Colonic mucosa (tissue), 4 donors: Measurements from ENCODE around the gene CERS6. TPM values are rescaled to one million over a fixed set of nuclear protein-coding genes. Genes with fewer than 3 reads are reported as not detected.

Experiments
- DNase-seq: peaks from one replicate; pipeline ENCODE4 v3.0.0-alpha.2; 2020
- H3K27ac ChIP-seq: fragments of 200-600 bp; one replicate; pipeline ENCODE4 v1.8.0; 2021
- H3K27me3 ChIP-seq: fragments of 200-600 bp; one replicate; pipeline ENCODE4 v1.8.0; 2021
- H3K36me3 ChIP-seq: fragments of 200-600 bp; one replicate; pipeline ENCODE4 v1.8.0; 2021
- H3K4me1 ChIP-seq: fragments of 200-600 bp; one replicate; pipeline ENCODE4 v1.8.0; 2021; ENCODE audit warnings: mild to moderate bottlenecking
- H3K4me3 ChIP-seq: fragments of 200-600 bp; one replicate; pipeline ENCODE4 v1.8.0; 2021
- H3K9ac ChIP-seq, 2 donors: one replicate each; pipeline ENCODE4 v1.7.0; 2013; ENCODE audit warnings: control low read depth in 2 of 2, low read depth in 2 of 2, low read length in 2 of 2
- H3K9me3 ChIP-seq: fragments of 200-600 bp; one replicate; pipeline ENCODE4 v1.8.0; 2021
- intact Hi-C: fragments of 100-400 bp; cut with DNase I; formaldehyde crosslinking; loops from one replicate; pipeline ENCODE4 v1.14.1; 2022
- total RNA-seq, 2 donors: library from RNA; stranded (reverse); fragmentation: NEBNext Ultra II Directional in 1 of 2; extraction: Animal tissue kit (Norgen Biotek cat#: 25700) in 1 of 2; gene quantifications; one replicate each; pipeline ENCODE4 v1.2.1, GENCODE V29; 2021
- TF ChIP-seq, protein P1 (sequence below): fragments of 200-600 bp; IDR thresholded peaks from one replicate; pipeline ENCODE4 v1.8.0; 2022; ENCODE audit warnings: antibody characterized with exemption, mild to moderate bottlenecking
- donor health status: healthy.
- donor health status: DM: no; HTN: no; CAD: no.
- donor health status: DM: no; HTN: no; CAD: no.

The CERS6 gene
- total RNA-seq, 2 donors from 2014 or later: 56.7 to 75.9 TPM

DNA sequence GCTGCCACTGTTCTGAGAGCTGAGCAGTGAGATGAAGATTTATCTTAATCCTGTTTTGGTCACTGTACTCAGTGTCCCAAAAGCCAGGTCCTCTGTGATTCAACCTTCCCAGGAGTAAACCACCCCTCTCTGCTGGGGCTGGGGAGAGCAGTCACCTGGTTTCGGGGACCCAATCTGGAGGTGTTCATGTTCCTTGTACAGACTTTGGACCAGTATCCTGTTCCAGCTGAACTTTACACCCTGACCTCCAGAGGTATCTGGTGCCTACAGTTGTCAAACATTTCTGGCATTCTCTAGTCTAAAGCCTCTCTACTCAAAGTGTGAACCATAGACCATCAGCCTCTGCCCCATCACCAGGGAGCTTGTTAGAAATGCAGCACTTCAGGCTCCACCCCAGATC lies 22.1 kb downstream of the CERS6 start:
- Histone ChIP-seq H3K27ac (no peak overlapping the region), H3K27me3 (no peaks in the 10 kb centered on the region), H3K9ac (no peak overlapping the region), H3K36me3 (no peaks in the 10 kb centered on the region), H3K9me3 (no peaks in the 10 kb centered on the region), H3K4me3 (no peak overlapping the region), H3K4me1 (peaks cover 3% of the 10 kb centered on the region)
- intact Hi-C loops: no loop called here
- DNase-seq: peak; percentile 39
- TF ChIP-seq, protein P1, sequence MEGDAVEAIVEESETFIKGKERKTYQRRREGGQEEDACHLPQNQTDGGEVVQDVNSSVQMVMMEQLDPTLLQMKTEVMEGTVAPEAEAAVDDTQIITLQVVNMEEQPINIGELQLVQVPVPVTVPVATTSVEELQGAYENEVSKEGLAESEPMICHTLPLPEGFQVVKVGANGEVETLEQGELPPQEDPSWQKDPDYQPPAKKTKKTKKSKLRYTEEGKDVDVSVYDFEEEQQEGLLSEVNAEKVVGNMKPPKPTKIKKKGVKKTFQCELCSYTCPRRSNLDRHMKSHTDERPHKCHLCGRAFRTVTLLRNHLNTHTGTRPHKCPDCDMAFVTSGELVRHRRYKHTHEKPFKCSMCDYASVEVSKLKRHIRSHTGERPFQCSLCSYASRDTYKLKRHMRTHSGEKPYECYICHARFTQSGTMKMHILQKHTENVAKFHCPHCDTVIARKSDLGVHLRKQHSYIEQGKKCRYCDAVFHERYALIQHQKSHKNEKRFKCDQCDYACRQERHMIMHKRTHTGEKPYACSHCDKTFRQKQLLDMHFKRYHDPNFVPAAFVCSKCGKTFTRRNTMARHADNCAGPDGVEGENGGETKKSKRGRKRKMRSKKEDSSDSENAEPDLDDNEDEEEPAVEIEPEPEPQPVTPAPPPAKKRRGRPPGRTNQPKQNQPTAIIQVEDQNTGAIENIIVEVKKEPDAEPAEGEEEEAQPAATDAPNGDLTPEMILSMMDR: no peak

DNA sequence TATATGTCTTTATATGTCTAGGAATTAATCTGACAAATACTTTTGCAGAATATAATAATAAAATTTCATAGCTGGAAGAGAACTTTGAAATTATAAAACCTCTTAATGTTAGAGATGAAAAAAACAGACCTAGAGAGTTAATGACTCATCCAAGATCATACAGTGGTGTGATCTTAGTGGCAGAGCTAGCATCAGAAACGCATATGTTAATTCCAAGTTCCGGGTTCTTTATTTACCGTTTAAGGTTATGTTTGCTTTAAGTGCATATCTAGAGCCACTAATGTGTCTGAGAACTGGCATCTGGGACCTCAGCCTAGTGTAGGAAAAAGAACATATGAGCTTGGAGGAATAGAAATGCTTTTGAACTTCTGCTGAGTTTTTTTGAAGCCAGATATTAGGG lies 24.3 kb downstream of the CERS6 start:
- H3K9ac ChIP-seq: peak overlapping the region in 1 of 2 donors; percentile 16
- H3K4me3 ChIP-seq: no peak overlapping the region
- peaks cover 3% of the 10 kb centered on the region for H3K4me1 ChIP-seq
- no peaks in the 10 kb centered on the region for H3K27me3 ChIP-seq
- TF ChIP-seq, protein P1: no peak
- intact Hi-C loops: no loop called here
- DNase-seq: no peak
- H3K27ac ChIP-seq: peak overlapping the region; percentile 66
- H3K36me3 ChIP-seq: no peaks in the 10 kb centered on the region
- no peaks in the 10 kb centered on the region for H3K9me3 ChIP-seq

DNA sequence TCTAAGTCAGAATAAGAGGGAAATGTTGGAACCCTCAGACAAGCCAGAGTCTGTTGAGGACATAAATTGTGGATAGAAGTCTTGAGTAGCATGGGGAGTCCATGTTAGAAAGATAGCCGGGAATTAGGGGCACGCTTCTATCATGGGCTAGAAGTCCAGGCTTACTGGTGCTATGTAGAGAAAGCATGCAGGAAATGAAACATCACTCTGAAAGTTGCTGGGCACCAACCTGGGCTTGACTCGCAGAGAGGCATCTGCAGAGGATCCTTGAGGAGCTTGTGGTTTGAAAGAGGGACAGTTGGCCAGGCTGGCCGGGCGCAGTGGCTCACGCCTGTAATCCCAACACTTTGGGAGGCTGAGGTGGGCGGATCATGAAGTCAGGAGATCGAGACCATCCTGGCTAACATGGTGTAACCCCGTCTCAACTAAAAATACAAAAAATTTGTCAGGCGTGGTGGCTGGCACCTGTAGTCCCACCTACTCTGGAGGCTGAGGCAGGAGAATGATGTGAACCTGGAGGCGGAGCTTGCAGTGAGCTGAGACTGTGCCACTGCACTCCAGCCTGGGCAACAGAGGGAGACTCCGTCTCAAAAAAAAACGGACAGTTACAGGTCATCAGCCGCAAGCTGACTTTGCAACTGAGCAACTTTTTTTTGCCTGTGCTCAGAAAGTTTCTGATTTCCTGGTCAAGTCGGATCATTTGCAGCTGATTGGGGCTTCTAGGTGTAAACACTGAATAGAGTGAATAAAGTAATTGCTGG lies 24.9 kb downstream of the CERS6 start:
- H3K4me1 ChIP-seq: peaks cover 3% of the 10 kb centered on the region

DNA sequence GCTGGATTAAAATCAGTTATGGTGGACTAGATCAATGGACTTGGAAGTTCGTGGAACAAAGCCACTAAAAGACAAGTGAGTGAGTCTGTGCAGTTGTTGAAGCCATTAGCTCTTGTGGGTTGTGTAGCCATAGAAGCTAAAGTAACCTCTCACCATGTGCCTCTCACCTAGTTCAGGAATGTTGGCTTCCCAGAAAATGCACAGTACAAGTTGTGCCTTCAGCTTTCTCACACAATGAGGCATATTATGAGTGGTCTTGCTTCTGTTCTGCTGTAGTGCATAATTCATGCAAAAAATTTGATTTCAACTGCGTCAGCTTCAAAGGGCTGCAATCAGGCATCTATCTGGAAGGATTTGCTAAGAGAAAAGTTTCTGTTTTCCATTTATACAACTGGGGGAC lies 26.2 kb downstream of the CERS6 start:
- intact Hi-C loops: no loop called here
- Histone ChIP-seq H3K4me1 (peaks cover 3% of the 10 kb centered on the region), H3K9ac (no peak overlapping the region), H3K27me3 (no peaks in the 10 kb centered on the region), H3K9me3 (no peaks in the 10 kb centered on the region), H3K27ac (no peak overlapping the region), H3K4me3 (no peak overlapping the region), H3K36me3 (no peaks in the 10 kb centered on the region)
- no peak for DNase-seq
- TF ChIP-seq, protein P1: no peak

More for the DNA sequence above, 24.9 kb downstream of the CERS6 start:
- Histone ChIP-seq H3K36me3 (no peaks in the 10 kb centered on the region), H3K9ac (peak overlapping the region in 1 of 2 donors; percentile 47), H3K4me3 (no peak overlapping the region), H3K27me3 (no peaks in the 10 kb centered on the region), H3K27ac (peak overlapping the region; percentile 66), H3K9me3 (no peaks in the 10 kb centered on the region)
- TF ChIP-seq, protein P1: no peak
- peak; percentile 43 for DNase-seq
- intact Hi-C loops: no loop called here

DNA sequence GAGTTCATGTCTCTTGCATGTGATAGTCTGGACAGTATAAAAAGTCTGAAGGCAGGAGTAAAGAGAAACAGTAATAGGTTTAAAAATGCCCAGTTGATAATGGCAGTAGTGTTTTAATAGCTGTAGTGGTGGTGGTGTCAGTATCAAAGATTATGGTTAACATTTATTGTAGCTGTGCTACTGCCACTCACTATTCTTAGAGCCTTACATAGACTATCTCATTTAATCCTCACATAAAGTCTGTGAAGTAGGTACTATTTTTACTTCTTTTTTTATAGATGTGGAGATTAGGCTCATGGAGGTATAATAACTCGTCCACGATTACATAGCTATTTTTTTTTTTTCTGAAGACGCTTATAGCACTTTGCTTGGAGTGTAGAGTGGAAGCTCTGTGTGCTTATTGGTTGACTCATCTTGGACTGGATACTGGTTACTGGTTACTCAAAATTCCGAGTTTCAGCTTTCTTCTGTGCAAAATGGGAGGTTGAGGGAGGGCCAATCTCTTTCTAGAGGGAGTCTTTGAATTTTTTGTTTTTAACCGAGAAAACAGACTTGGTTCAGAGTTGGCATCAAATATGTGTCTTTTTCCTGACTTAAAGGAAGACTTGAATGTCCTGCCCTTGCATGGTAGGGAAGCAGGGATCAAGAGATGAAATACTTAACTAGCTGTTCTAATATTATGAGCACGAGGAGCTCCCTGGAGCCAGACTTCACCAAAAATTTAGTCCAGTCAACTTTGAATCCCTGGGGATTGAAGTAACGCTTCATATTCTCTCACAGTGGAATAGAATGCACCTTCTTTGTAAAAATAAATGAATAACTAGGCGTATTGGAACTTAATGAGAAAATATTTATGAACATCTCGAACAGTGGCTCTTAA lies 27.1 kb downstream of the CERS6 start:
- Histone ChIP-seq H3K4me1 (peaks cover 3% of the 10 kb centered on the region), H3K9ac (no peak overlapping the region), H3K27me3 (no peaks in the 10 kb centered on the region), H3K4me3 (no peak overlapping the region), H3K27ac (no peak overlapping the region), H3K36me3 (no peaks in the 10 kb centered on the region), H3K9me3 (no peaks in the 10 kb centered on the region)
- intact Hi-C loops: no loop called here
- no peak for DNase-seq
- TF ChIP-seq, protein P1: no peak
